SU-DHL-6 (cell line): ENCODE data around the gene HIPK2.

Source experiments
- H2AFZ ChIP-seq: fragments of 200-600 bp; sonication (generic); 2 replicates; pipeline ENCODE4 v1.6.1; 2014; ENCODE audit warnings: low read depth, mild to moderate bottlenecking, moderate library complexity, mixed read lengths, antibody characterized with exemption, low read length; ENCODE audit not compliant: severe bottlenecking
- H3F3A ChIP-seq: fragments of 200-600 bp; shearing (Covaris generic); 2 replicates; pipeline ENCODE4 v1.6.0; 2016; ENCODE audit warnings: antibody characterized with exemption, mild to moderate bottlenecking; ENCODE audit not compliant: insufficient read depth
- H3K27ac ChIP-seq: fragments of 200-600 bp; sonication (generic); 2 replicates; pipeline ENCODE4 v1.5.1; 2016; ENCODE audit warnings: low read depth, mild to moderate bottlenecking, low read length, moderate library complexity, mixed read lengths
- H3K27me3 ChIP-seq: fragments of 200-600 bp; sonication (generic), shearing (Covaris generic); 2 replicates; pipeline ENCODE4 v1.6.0; 2014; ENCODE audit warnings: mild to moderate bottlenecking, low read length
- H3K36me3 ChIP-seq: fragments of 200-600 bp; sonication (generic); 2 replicates; pipeline ENCODE4 v1.6.1; 2014; ENCODE audit warnings: mild to moderate bottlenecking, low read length, mixed read lengths
- H3K4me2 ChIP-seq: fragments of 300-600, 200-600 bp; shearing (Covaris generic), sonication (generic); 2 replicates; pipeline ENCODE4 v1.6.0; 2014; ENCODE audit warnings: low read length, low read depth, mild to moderate bottlenecking; ENCODE audit not compliant: poor library complexity, severe bottlenecking
- H3K4me3 ChIP-seq: fragments of 200-600 bp; sonication (generic); 2 replicates; pipeline ENCODE4 v1.5.1; 2014; ENCODE audit warnings: antibody characterized with exemption, low read length, mild to moderate bottlenecking, mixed read lengths; ENCODE audit not compliant: insufficient read depth, poor library complexity, severe bottlenecking
- H3K79me2 ChIP-seq: fragments of 200-600 bp; sonication (generic); 2 replicates; pipeline ENCODE4 v1.6.1; 2014; ENCODE audit warnings: mild to moderate bottlenecking, low read length, moderate library complexity; ENCODE audit not compliant: insufficient read depth
- H3K9ac ChIP-seq: fragments of 200-600 bp; sonication (generic); 2 replicates; pipeline ENCODE4 v1.7.0; 2014; ENCODE audit warnings: mild to moderate bottlenecking, low read length
- H3K9me2 ChIP-seq: fragments of 200-600 bp; sonication (generic); replicated peaks from 2 replicates; pipeline ENCODE4 v1.6.1; 2014; ENCODE audit warnings: low read length; ENCODE audit not compliant: insufficient read depth
- H3K9me3 ChIP-seq: fragments of 200-600 bp; sonication (generic); 2 replicates; pipeline ENCODE4 v1.6.1; 2014; ENCODE audit warnings: low read length, mixed read lengths; ENCODE audit not compliant: insufficient read depth
- H4K20me1 ChIP-seq: fragments of 200-600 bp; sonication (generic); 2 replicates; pipeline ENCODE4 v1.6.1; 2014; ENCODE audit warnings: low read depth, mild to moderate bottlenecking, antibody characterized with exemption, low read length, moderate library complexity, mixed read lengths
- CTCF ChIP-seq: fragments of 200-600 bp; sonication (generic); IDR thresholded peaks from one replicate; pipeline ENCODE4 v1.5.1; 2017; ENCODE audit warnings: antibody characterized with exemption, mild to moderate bottlenecking, low read length, moderate library complexity; ENCODE audit not compliant: insufficient read depth, poor library complexity, severe bottlenecking
- EZH2phosphoT487 ChIP-seq: fragments of 200-600 bp; sonication (generic), shearing (Covaris generic); conservative IDR thresholded peaks from 2 replicates; pipeline ENCODE4 v1.6.1; 2018; ENCODE audit warnings: mild to moderate bottlenecking, antibody characterized with exemption, low read length, moderate library complexity, mixed read lengths

The HIPK2 gene

GRCh38 chr7:139542308-139543151 is 235.3 kb downstream of the HIPK2 start:
- no peak for TF ChIP-seq EZH2phosphoT487
- TF ChIP-seq CTCF, result no peak
- Histone ChIP-seq H2AFZ (no peak overlapping the region), H3K36me3 (no peaks in the 10 kb centered on the region), H3K9me2 (no peaks in the 10 kb centered on the region), H3K9ac (no peak overlapping the region), H4K20me1 (no peaks in the 10 kb centered on the region), H3F3A (no peaks in the 10 kb centered on the region), H3K4me3 (no peak overlapping the region), H3K9me3 (no peaks in the 10 kb centered on the region), H3K27me3 (no peaks in the 10 kb centered on the region), H3K79me2 (no peaks in the 10 kb centered on the region), H3K4me2 (no peak overlapping the region), H3K27ac (no peak overlapping the region)

- H2AFZ ChIP-seq, result no peak overlapping the region
- no peaks in the 10 kb centered on the region for H3K9me2 ChIP-seq
- H3K79me2 ChIP-seq, result no peaks in the 10 kb centered on the region
- no peaks in the 10 kb centered on the region for H3F3A ChIP-seq
- H3K27me3 ChIP-seq, result no peaks in the 10 kb centered on the region
- H3K9me3 ChIP-seq, result no peaks in the 10 kb centered on the region
- H3K27ac ChIP-seq, result no peak overlapping the region
- H3K4me2 ChIP-seq, result no peak overlapping the region
- TF ChIP-seq EZH2phosphoT487, result no peak
- no peak for TF ChIP-seq CTCF
- no peak overlapping the region for H3K4me3 ChIP-seq
- no peak overlapping the region for H3K9ac ChIP-seq
- no peaks in the 10 kb centered on the region for H3K36me3 ChIP-seq
- H4K20me1 ChIP-seq, result no peaks in the 10 kb centered on the region
Measured at GRCh38 chr7:139541600-139542307, 236.0 kb downstream of the HIPK2 start.

- H4K20me1 ChIP-seq, result no peaks in the 10 kb centered on the region
- H3K4me2 ChIP-seq, result no peak overlapping the region
- H3K27ac ChIP-seq, result no peak overlapping the region
- no peaks in the 10 kb centered on the region for H3K9me2 ChIP-seq
- H3K9me3 ChIP-seq, result no peaks in the 10 kb centered on the region
- H3K27me3 ChIP-seq, result no peaks in the 10 kb centered on the region
- no peak overlapping the region for H2AFZ ChIP-seq
- H3K9ac ChIP-seq, result no peak overlapping the region
- no peaks in the 10 kb centered on the region for H3K36me3 ChIP-seq
- TF ChIP-seq CTCF (no peak), EZH2phosphoT487 (no peak)
- H3K79me2 ChIP-seq, result no peaks in the 10 kb centered on the region
- no peak overlapping the region for H3K4me3 ChIP-seq
- no peaks in the 10 kb centered on the region for H3F3A ChIP-seq
Measured at GRCh38 chr7:139540203-139540602, 237.6 kb downstream of the HIPK2 start.
